Natural killer cell (primary cell): ENCODE data around the gene FBXO38. TPM values are rescaled to one million over a fixed set of nuclear protein-coding genes. Genes with fewer than 3 reads are reported as not detected.

Experiments
- ATAC-seq, 3 donors: fragments of 150-1000 bp in 2 of 3; fragments of 200-7000 bp in 1 of 3; cut with Tn5 transposase; 1 replicate in 1 of 3; 2 replicates in 2 of 3; pipeline ENCODE4 v1.10.0; 2021; ENCODE audit warnings: mild to moderate bottlenecking in 2 of 3, moderate library complexity in 2 of 3
- DNase-seq, 2 donors: peaks; one replicate each; pipeline versions ENCODE4 v3.0.0 to v3.0.0-alpha.2; 2013 to 2021; ENCODE audit warnings: mixed read lengths in 1 of 2
- H3K27ac ChIP-seq: one replicate; pipeline ENCODE4 v1.5.1; 2013; ENCODE audit warnings: mild to moderate bottlenecking, low read length
- H3K27me3 ChIP-seq: one replicate; pipeline ENCODE4 v1.6.1; 2013; ENCODE audit warnings: low read length; ENCODE audit not compliant: control insufficient read depth, insufficient read depth
- H3K36me3 ChIP-seq: one replicate; pipeline ENCODE4 v1.6.1; 2013; ENCODE audit warnings: low read length; ENCODE audit not compliant: control insufficient read depth, insufficient read depth
- H3K4me1 ChIP-seq: one replicate; pipeline ENCODE4 v1.6.1; 2013; ENCODE audit warnings: low read length; ENCODE audit not compliant: control insufficient read depth, insufficient read depth
- H3K4me3 ChIP-seq: one replicate; pipeline ENCODE4 v1.5.1; 2013; ENCODE audit warnings: low read length
- H3K9me3 ChIP-seq: one replicate; pipeline ENCODE4 v1.6.1; 2013; ENCODE audit warnings: low read length; ENCODE audit not compliant: control insufficient read depth, insufficient read depth
- H3K27ac Mint-ChIP-seq, 2 donors: one replicate each; pipeline ENCODE4 v1.8.0; 2022; ENCODE audit warnings: mild to moderate bottlenecking in 2 of 2, mixed read lengths in 2 of 2, moderate library complexity in 1 of 2
- H3K27me3 Mint-ChIP-seq, 2 donors: one replicate each; pipeline ENCODE4 v1.8.0; 2022; ENCODE audit warnings: low read depth in 2 of 2, mixed read lengths in 2 of 2
- H3K36me3 Mint-ChIP-seq: one replicate; pipeline ENCODE4 v1.8.0; 2022; ENCODE audit warnings: mixed read lengths
- H3K4me1 Mint-ChIP-seq, 2 donors: one replicate each; pipeline ENCODE4 v1.8.0; 2022; ENCODE audit warnings: mixed read lengths in 2 of 2
- H3K4me3 Mint-ChIP-seq: one replicate; pipeline ENCODE4 v1.8.0; 2022; ENCODE audit warnings: mild to moderate bottlenecking, moderate library complexity, mixed read lengths
- H3K9me3 Mint-ChIP-seq, 2 donors: one replicate each; pipeline ENCODE4 v1.8.0; 2022; ENCODE audit warnings: mixed read lengths in 2 of 2
- CTCF ChIP-seq: fragments of 200-600 bp; IDR thresholded peaks from one replicate; pipeline ENCODE4 v1.8.0; 2022; ENCODE audit warnings: antibody characterized with exemption
- WGBS: methylation state at CpG from one replicate; pipeline ENCODE4 v1.1.7; 2013; ENCODE audit warnings: missing lambda C conversion rate; ENCODE audit not compliant: insufficient coverage; 5-methylcytosine and 5-hydroxymethylcytosine counted together
- intact Hi-C: fragments of 100-400 bp; cut with micrococcal nuclease; formaldehyde crosslinking; loops from one replicate; pipeline ENCODE4 v1.14.2; 2022
- total RNA-seq, 4 donors: library from RNA; stranded (reverse); fragments of 120-200 nt in 1 of 4; gene quantifications; one replicate each; pipeline versions ENCODE4 v1.2.3 to v1.2.4, GENCODE V29; 2013 to 2022

Gene FBXO38
- total RNA-seq, 3 donors from 2014 or later (not counting 1 experiment from before 2014, with no cell fraction given) = 55.2 to 76.6 (median 65.1) TPM

GRCh38 chr5:148347706-148348105 lies 36.1 kb upstream of the FBXO38 start:
- ATAC-seq (no peak), DNase-seq (no peak)
- H3K4me3 ChIP-seq = no peak overlapping the region
- no peak overlapping the region for H3K4me3 Mint-ChIP-seq
- no peaks in the 10 kb centered on the region for H3K36me3 ChIP-seq
- intact Hi-C loops = no loop called here
- no peaks in the 10 kb centered on the region for H3K4me1 ChIP-seq
- no peak overlapping the region for H3K27ac Mint-ChIP-seq
- peaks cover 5 to 23% of the 10 kb centered on the region in 2 donors for H3K27me3 Mint-ChIP-seq
- H3K4me1 Mint-ChIP-seq = no peaks in the 10 kb centered on the region
- H3K9me3 ChIP-seq = no peaks in the 10 kb centered on the region
- no peak for TF ChIP-seq CTCF
- H3K9me3 Mint-ChIP-seq = no peaks in the 10 kb centered on the region
- 88% methylated on average over 1 of the region's 1 CpG for WGBS
- H3K36me3 Mint-ChIP-seq = no peaks in the 10 kb centered on the region
- peaks cover under 1% of the 10 kb centered on the region for H3K27me3 ChIP-seq
- H3K27ac ChIP-seq = no peak overlapping the region

- ATAC-seq = no peak
- no peak overlapping the region for H3K27ac Mint-ChIP-seq
These were observed 31.1 kb upstream of the FBXO38 start for GRCh38 chr5:148352696-148353095.

GRCh38 chr5:148353634-148354033 lies 30.1 kb upstream of the FBXO38 start:
- no peak for TF ChIP-seq CTCF
- no peaks in the 10 kb centered on the region for H3K4me1 Mint-ChIP-seq
- WGBS = no CpG with 5 or more reads among the region's 2 CpGs
- DNase-seq = no peak
- ATAC-seq = no peak
- no peak overlapping the region for H3K4me3 ChIP-seq
- H3K27ac ChIP-seq = no peak overlapping the region
- H3K27me3 Mint-ChIP-seq = peaks cover 5 to 24% of the 10 kb centered on the region in 2 donors
- intact Hi-C loops = no loop called here
- H3K36me3 Mint-ChIP-seq = no peaks in the 10 kb centered on the region
- no peaks in the 10 kb centered on the region for H3K9me3 Mint-ChIP-seq
- H3K9me3 ChIP-seq = no peaks in the 10 kb centered on the region
- no peak overlapping the region for H3K4me3 Mint-ChIP-seq
- H3K27me3 ChIP-seq = peaks cover 2% of the 10 kb centered on the region
- H3K4me1 ChIP-seq = no peaks in the 10 kb centered on the region
- H3K36me3 ChIP-seq = no peaks in the 10 kb centered on the region
- H3K27ac Mint-ChIP-seq = no peak overlapping the region

More at GRCh38 chr5:148352696-148353095, 31.1 kb upstream of the FBXO38 start:
- intact Hi-C loops = no loop called here
- Mint-ChIP-seq H3K4me1 (no peaks in the 10 kb centered on the region), H3K27me3 (peaks cover 5 to 24% of the 10 kb centered on the region in 2 donors), H3K36me3 (no peaks in the 10 kb centered on the region), H3K4me3 (no peak overlapping the region), H3K9me3 (no peaks in the 10 kb centered on the region)
- Histone ChIP-seq H3K36me3 (no peaks in the 10 kb centered on the region), H3K27me3 (peaks cover 2% of the 10 kb centered on the region), H3K9me3 (no peaks in the 10 kb centered on the region), H3K4me1 (no peaks in the 10 kb centered on the region), H3K27ac (no peak overlapping the region), H3K4me3 (no peak overlapping the region)
- no peak for TF ChIP-seq CTCF
- no peak for DNase-seq
- no CpG with 5 or more reads among the region's 1 CpG for WGBS

GRCh38 chr5:148364343-148364742 lies 19.4 kb upstream of the FBXO38 start:
- no peaks in the 10 kb centered on the region for H3K36me3 Mint-ChIP-seq

More at GRCh38 chr5:148364343-148364742, 19.4 kb upstream of the FBXO38 start:
- ATAC-seq (no peak), DNase-seq (no peak)
- Histone ChIP-seq H3K4me1 (no peaks in the 10 kb centered on the region), H3K4me3 (no peak overlapping the region), H3K27me3 (peaks cover 2% of the 10 kb centered on the region), H3K9me3 (no peaks in the 10 kb centered on the region), H3K36me3 (no peaks in the 10 kb centered on the region), H3K27ac (no peak overlapping the region)
- no peaks in the 10 kb centered on the region for H3K4me1 Mint-ChIP-seq
- H3K9me3 Mint-ChIP-seq = peaks cover 0 to 3% of the 10 kb centered on the region in 2 donors
- no peak for TF ChIP-seq CTCF
- peaks cover 9 to 32% of the 10 kb centered on the region in 2 donors for H3K27me3 Mint-ChIP-seq
- intact Hi-C loops = no loop called here
- H3K27ac Mint-ChIP-seq = no peak overlapping the region
- H3K4me3 Mint-ChIP-seq = no peak overlapping the region
